Measurements from ENCODE around the gene SULT2B1.

The SULT2B1 gene

GRCh38 chr19:48603850-48604249 is 51.9 kb downstream of the SULT2B1 start:
- no peak for DNase-seq

- no peak for DNase-seq
Observed at GRCh38 chr19:48606463-48607358, 54.7 kb downstream of the SULT2B1 start, which contains the start of gene SPACA4. TSS of gene SPACA4 (plus strand) at chr19:48606742. CDS start at chr19:48606979, 237 bp downstream.

GRCh38 chr19:48607359-48607755 is 55.4 kb downstream of the SULT2B1 start:
- no peak for DNase-seq

GRCh38 chr19:48608798-48609263 is 56.9 kb downstream of the SULT2B1 start:
- DNase-seq = no peak

GRCh38 chr19:48609571-48610108 is 57.7 kb downstream of the SULT2B1 start:
- no peak for DNase-seq

GRCh38 chr19:48611872-48612271 is 59.9 kb downstream of the SULT2B1 start:
- no peak for DNase-seq

- DNase-seq = no peak
Observed at GRCh38 chr19:48613024-48613851, 61.3 kb downstream of the SULT2B1 start.

- no peak for DNase-seq
Observed at GRCh38 chr19:48613852-48614435, 62.0 kb downstream of the SULT2B1 start.

GRCh38 chr19:48614436-48615230 is 62.7 kb downstream of the SULT2B1 start, which contains the start of gene FAM83E:
TSS of gene FAM83E (minus strand) at chr19:48615076. CDS start at chr19:48613372, 1,704 bp downstream.
- DNase-seq = no peak

GRCh38 chr19:48615231-48616040 is 63.5 kb downstream of the SULT2B1 start:
- no peak for DNase-seq

- DNase-seq = no peak
Observed at GRCh38 chr19:48616041-48616436, 64.1 kb downstream of the SULT2B1 start.

GRCh38 chr19:48616491-48617056 is 64.6 kb downstream of the SULT2B1 start:
- DNase-seq = no peak

- DNase-seq = no peak
Observed at GRCh38 chr19:48617146-48617937, 65.4 kb downstream of the SULT2B1 start.

- no peak for DNase-seq
Observed at GRCh38 chr19:48618278-48618915, 66.4 kb downstream of the SULT2B1 start.

- peak; percentile 98 for DNase-seq
Observed at GRCh38 chr19:48618916-48619691, 67.1 kb downstream of the SULT2B1 start, which contains the start of the genes RPL18 and SPHK2. TSS of gene RPL18 (minus strand) at chr19:48619178. CDS start at chr19:48619143, 35 bp downstream. TSS of gene SPHK2 (plus strand) at chr19:48619506. CDS start at chr19:48620515, 1,009 bp downstream.

- DNase-seq = no peak
Observed at GRCh38 chr19:48619692-48620585, 68.0 kb downstream of the SULT2B1 start.

GRCh38 chr19:48623556-48624066 is 71.6 kb downstream of the SULT2B1 start:
- DNase-seq = no peak

All from amniotic stem cell (primary cell).